ENCODE data around the gene CFAP298. TPM values are rescaled to one million over a fixed set of nuclear protein-coding genes. Genes with fewer than 3 reads are reported as not detected.

Gene CFAP298
- total and polyA plus RNA-seq, 2 of the 13 experiments (the other 11 are each of a cell fraction or from before 2014, with no cell fraction given): 21.2 to 62.2 TPM

GRCh38 chr21:32569261-32570230 lies 42.6 kb downstream of the CFAP298 start (continued):
- TF ChIP-seq ZBTB4 (CRISPR knock-in tag; IDR thresholded peaks at IDR 0.05; ENCODE audit: borderline replicate concordance): peak; percentile 65; the same call in 1 of the 2 replicates
- no peak; the same call in 1 of the 2 replicates for TF ChIP-seq TOPORS (CRISPR knock-in tag; IDR thresholded peaks at IDR 0.05)
- TF ChIP-seq ZBTB7B (CRISPR knock-in tag; IDR thresholded peaks at IDR 0.05): peak; percentile 66; the same call in 1 of the 2 replicates
- TF ChIP-seq ZFYVE20 (CRISPR knock-in tag; IDR thresholded peaks at IDR 0.05; ENCODE audit: borderline replicate concordance, low read depth): no peak
- peak; percentile 87 for TF ChIP-seq ZNF547 (CRISPR knock-in tag; IDR thresholded peaks at IDR 0.05)
- TF ChIP-seq ZNF740 (CRISPR knock-in tag; IDR thresholded peaks at IDR 0.05): 0 out of 2 replicates have a peak, but pooled peaks have one; percentile 36
- no peak for TF ChIP-seq ZNF704 (CRISPR knock-in tag; IDR thresholded peaks at IDR 0.05; ENCODE audit: borderline replicate concordance)
- peak; percentile 84 to 93; a peak in 3 of 4 replicates for TF ChIP-seq HMGXB4 (CRISPR knock-in tag; IDR thresholded peaks at IDR 0.05; ENCODE audit: borderline replicate concordance in 1 of 2, low read depth in 1 of 2)
- peak; percentile 73 for TF ChIP-seq ZMYM4 (CRISPR knock-in tag; IDR thresholded peaks at IDR 0.05)
- peak; percentile 98 for TF ChIP-seq UBTF (CRISPR knock-in tag; IDR thresholded peaks at IDR 0.05)
- no peak for TF ChIP-seq TCF12 (IDR thresholded peaks at IDR 0.05)
- TF ChIP-seq TCF12 (CRISPR knock-in tag; IDR thresholded peaks at IDR 0.05): 0 out of 2 replicates have a peak, but pooled peaks have one; percentile 36
- 0 out of 2 replicates have a peak, but pooled peaks have one; percentile 71 for TF ChIP-seq SMYD3 (CRISPR knock-in tag; IDR thresholded peaks at IDR 0.05)
- TF ChIP-seq LCORL (IDR thresholded peaks at IDR 0.05): no peak
- TF ChIP-seq LCORL (CRISPR knock-in tag; IDR thresholded peaks at IDR 0.05): peak; percentile 33
- 0 out of 2 replicates have a peak, but pooled peaks have one; percentile 14 for TF ChIP-seq ZNF430 (CRISPR knock-in tag; IDR thresholded peaks at IDR 0.05)
- TF ChIP-seq ZNF883 (CRISPR knock-in tag; IDR thresholded peaks at IDR 0.05; ENCODE audit: not compliant biosample characterization): peak; percentile 89

Data from HepG2 (cell line).